COLO668 (cell line): ENCODE measurements around the gene RDH13.
"Not testable (repeated sequence)": the region's sequence is repeated elsewhere in the genome, so short reads cannot be mapped to it uniquely, and the experiment has no call there.

Source experiments
- DNase-seq: peaks from one replicate; lab custom pipeline; 2025; ENCODE audit not compliant: unreplicated experiment; lab: John Stamatoyannopoulos, UW

The RDH13 gene

GRCh38 chr19:55018216-55018615, 44.7 kb downstream of the RDH13 start:
- no peak for DNase-seq

DNA sequence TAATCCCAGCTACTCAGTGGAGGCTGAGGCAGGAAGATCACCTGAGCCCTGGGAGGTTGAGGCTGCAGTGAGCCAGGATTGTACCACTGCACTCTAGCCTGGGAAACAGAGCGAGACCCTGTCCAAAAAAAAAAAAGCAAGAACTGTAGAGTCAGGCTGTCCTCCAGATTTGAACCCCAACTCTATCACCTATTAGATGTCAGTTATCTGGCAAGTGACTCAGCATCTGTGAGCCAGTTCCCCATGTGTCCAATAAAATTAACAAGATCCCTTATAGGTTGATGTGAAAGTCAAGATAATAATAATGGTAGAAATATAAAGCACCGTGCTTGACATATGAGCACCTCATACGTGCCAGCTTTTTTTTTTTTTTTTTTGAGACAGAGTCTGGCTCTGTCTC, 46.9 kb downstream of the RDH13 start:
- no peak for DNase-seq

DNA sequence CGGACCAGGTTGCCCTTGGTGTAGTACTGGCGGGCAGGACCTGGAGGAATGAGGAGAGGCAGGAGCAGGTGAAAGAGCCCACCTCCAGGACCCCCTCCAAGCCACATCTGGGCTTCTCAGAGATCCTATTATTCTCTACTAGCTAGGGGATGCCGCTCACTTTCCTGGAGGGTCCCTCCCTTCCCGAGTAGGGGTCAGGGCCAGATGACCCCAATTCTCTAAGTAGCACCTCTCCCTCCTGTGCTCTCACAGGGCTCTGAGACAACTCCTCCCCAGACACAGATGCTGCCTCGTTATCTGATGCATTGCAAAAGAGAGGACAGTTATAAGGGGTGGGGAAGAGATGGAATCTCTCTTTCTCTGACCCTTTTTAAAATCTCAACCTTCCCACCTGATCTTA, 47.8 kb downstream of the RDH13 start:
- no peak for DNase-seq

- no peak for DNase-seq
Observed at GRCh38 chr19:55014714-55015113, 48.2 kb downstream of the RDH13 start.

DNA sequence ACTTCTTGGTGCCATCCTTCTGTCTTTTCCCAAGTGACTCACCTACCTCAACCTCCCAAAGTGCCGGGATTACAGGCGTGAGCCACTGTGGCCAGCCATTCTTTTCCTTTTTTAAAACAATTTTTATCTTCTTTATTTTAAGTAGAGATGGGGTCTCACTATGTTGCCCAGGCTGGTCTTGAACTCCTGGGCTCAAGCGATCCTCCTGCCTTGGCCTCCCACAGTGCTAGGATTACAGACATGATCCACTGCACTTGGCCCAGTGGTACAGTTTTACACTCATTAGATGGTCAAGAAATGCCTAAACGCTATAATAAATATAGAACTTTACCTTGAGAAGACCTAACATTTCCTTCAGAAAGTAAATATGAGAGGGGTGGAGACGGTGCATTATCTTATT, 49.4 kb downstream of the RDH13 start:
- DNase-seq = no peak

DNA sequence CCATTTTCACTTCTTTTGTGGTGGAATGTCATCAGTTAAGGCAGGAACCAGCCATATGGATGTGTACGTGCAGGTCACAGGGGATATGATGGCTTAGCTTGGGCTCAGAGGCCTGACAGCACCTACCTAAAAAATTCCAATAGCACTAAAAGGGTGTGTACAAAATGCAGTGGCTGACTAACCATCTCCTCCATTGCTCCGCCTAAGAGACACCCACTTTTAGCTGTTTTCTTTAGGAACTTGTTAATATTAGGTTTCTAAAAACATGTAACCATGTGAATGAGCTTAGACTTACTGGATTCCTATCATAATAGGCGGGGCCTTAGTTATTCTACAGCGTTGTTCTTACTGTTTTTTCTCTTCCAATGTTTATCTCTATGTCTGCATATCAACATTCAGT, 50.6 kb downstream of the RDH13 start:
- DNase-seq = no peak

DNA sequence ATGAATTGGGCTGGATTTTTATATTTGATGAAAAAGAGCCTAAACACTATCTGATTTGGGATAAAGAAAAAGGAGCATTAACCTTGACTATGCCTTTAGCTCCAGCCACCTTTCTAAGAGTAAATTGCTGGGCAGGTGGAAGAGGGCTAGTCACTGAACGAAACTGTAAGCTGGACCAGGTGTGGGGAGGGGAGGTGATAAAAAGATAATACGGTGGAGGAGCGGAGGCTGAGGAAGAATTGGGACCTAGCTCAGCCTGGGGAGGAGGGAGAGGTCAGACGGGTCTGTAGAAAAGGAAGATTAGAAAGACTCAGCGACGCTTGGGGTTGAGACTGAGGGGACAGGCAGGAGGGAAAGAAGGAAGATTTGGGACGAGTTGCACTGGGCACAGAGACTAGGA, 52.4 kb downstream of the RDH13 start:
- DNase-seq = not testable (repeated sequence)

DNA sequence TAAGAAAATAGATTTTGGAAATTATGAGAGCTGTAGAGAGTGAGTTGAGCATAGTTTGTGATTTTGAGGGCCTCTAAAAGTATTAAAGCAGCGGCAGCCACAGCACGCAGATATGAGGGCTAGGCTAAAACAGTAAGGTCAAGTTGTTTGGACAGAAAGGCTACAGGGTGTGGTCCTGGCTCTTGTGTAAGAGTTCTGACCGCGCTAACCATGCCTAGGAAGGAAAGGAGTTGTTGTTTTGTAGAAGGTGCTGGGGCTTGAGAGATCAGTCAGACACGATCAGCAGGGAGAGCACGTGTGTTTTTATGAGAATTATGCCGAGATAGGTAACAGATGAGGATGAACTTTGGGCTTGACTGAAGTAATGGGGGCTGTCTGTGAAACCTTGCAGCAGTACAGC, 54.2 kb downstream of the RDH13 start:
- not testable (repeated sequence) for DNase-seq

DNA sequence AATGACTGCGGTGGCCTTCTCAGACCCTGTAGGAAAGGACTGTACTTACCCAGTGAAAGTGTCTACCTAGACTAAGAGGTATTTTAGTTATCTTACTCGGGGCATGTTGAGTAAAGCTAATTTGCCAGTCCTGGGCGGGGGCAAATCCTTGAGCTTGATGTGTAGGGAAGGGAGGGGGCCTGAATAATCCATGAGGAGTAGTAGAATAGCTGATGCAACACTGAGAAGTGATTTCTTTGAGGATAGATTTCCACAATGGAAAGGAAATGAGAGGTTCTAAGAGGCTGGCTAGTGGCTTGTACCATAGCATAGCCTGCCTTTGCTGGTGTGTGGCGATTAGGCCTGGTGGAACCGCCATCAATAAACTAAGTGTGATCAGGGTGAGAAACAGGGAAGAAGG, 54.8 kb downstream of the RDH13 start:
- DNase-seq = not testable (repeated sequence)

DNA sequence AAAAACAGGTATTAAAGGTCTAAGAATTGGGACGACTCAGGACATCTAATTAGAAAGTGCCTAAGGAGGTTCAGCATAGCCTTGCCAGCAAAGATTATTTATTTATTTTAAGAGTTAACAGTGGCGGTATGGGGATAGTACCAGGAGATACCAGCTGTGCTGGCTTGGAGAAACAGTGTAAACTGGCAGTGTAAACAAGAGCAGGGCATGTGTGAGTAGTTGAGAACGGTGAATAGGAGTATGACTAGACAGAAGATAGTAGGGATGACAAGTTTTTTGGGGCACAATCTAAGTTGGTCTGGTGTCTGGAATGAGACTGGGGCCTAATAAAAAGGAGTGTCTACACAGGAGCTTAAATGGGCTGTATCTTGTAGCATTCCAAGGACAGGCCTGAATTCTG, 55.4 kb downstream of the RDH13 start:
- not testable (repeated sequence) for DNase-seq

GRCh38 chr19:55006795-55007194, 56.2 kb downstream of the RDH13 start:
- DNase-seq = not testable (repeated sequence)

DNA sequence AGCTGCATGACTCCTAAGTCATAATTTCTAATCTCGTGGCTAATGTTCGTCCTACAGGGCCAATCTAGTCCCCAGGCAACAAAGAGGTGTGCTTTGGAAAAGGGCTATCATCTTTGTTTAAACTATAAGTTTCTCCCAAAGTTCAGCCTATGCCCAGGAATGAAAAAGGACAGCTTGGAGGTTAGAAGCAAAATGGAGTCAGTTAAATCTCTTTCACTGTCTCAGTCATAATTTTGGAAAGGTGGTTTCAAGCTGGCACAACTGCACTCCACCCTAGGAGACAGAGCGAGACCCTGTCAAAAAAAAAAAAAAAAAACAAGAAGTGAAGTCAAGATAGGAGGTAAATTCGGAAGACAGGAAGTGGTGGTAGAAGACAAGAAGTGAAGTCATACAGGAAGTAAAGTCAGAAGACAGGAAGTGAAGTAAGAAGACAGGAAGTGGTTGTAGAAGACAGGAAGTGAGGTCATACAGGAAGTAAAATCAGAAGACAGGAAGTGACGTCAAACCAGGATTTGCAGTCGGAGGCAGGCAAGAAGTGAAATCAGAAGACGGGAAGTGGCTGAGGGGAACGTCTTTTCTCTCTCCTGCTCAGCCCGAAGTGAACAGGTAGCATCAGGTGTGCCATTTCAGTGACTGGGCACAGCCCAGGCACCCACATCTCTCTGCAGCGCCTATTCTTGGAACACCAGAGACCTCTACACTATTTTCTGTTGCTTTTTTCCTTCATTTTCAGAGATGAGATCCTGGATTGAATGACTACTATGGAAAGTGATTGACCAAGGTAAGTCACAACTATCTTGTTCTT, 57.1 kb downstream of the RDH13 start:
- no peak for DNase-seq

GRCh38 chr19:55000761-55001160, 62.2 kb downstream of the RDH13 start:
- DNase-seq = no peak

DNA sequence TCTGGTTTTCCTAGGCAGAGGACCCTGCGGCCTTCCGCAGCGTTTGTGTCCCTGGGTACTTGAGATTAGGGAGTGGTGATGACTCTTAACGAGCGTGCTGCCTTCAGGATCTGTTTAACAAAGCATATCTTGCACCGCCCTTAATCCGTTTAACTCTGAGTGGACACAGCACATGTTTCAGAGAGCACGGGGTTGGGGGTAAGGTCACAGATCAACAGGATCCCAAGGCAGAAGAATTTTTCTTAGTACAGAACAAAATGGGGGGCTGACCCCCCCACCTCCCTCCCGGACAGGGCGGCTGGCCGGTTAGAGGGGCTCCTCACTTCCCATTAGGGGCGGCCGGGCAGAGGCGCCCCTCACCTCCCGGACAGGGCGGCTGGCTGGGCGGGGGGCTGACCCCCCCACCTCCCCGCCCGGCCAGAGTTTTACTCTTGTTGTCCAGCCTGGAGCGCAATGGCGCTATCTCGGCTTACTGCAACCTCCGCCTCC, 64.2 kb downstream of the RDH13 start:
- not testable (repeated sequence) for DNase-seq

DNA sequence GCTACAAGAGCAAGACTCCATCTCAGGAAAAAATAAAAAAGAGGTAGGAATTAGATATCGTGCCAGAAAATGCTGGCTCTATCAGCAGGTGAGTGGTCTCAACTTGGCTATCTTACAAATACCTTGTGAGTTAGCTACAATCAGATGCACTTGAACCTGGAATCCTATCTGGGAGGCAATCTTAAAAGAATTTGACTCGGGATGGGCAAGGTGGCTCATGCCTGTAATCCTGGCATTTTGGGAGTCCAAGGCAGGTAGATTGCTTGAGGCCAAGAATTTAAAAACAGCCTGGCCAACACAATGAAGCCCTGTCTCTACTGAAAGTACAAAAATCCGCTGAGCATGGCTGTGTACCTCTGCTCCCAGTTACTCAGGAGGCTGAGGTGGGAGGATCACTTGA, 67.4 kb downstream of the RDH13 start:
- no peak for DNase-seq
